GM23338 (cell line): Measurements from ENCODE around the gene FBLN5. TPM values are rescaled to one million over a fixed set of nuclear protein-coding genes. Genes with fewer than 3 reads are reported as not detected.
"Not testable (repeated sequence)": the region's sequence is repeated elsewhere in the genome, so short reads cannot be mapped to it uniquely, and the experiment has no call there.

Experiments
- ATAC-seq: fragments of 200-7000 bp; cut with Tn5 transposase; 3 replicates; pipeline ENCODE4 v1.9.1; 2020
- DNase-seq: peaks from one replicate; pipeline ENCODE4 v3.0.0-alpha.2; 2015; ENCODE audit warnings: low spot score
- H2AFZ ChIP-seq: fragments of 200-600 bp; sonication (generic); 2 replicates; pipeline ENCODE4 v1.8.0; 2016; ENCODE audit warnings: antibody characterized with exemption, mild to moderate bottlenecking, moderate library complexity
- H3F3A ChIP-seq: fragments of 200-600 bp; sonication (generic); replicated peaks from 2 replicates; pipeline ENCODE4 v1.8.0; 2017; ENCODE audit warnings: antibody characterized with exemption, mixed run types, low read depth
- H3K27ac ChIP-seq: fragments of 200-600 bp; sonication (generic); 2 replicates; pipeline ENCODE4 v1.6.1; 2016; ENCODE audit warnings: low read depth
- H3K27me3 ChIP-seq: fragments of 200-600 bp; sonication (generic); 2 replicates; pipeline ENCODE4 v1.8.0; 2016; ENCODE audit warnings: mild to moderate bottlenecking, mixed run types, moderate library complexity; ENCODE audit not compliant: insufficient read depth
- H3K36me3 ChIP-seq: fragments of 200-600 bp; sonication (generic); 2 replicates; pipeline ENCODE4 v1.8.0; 2016; ENCODE audit warnings: mild to moderate bottlenecking; ENCODE audit not compliant: insufficient read depth
- H3K4me1 ChIP-seq: fragments of 200-600 bp; sonication (generic); 2 replicates; pipeline ENCODE4 v1.8.0; 2016; ENCODE audit warnings: mild to moderate bottlenecking, moderate library complexity; ENCODE audit not compliant: insufficient read depth
- H3K4me2 ChIP-seq: fragments of 200-600 bp; sonication (generic); 2 replicates; pipeline ENCODE4 v1.7.1; 2017; ENCODE audit warnings: mixed run types
- H3K4me3 ChIP-seq: fragments of 200-600 bp; sonication (generic); 2 replicates; pipeline ENCODE4 v1.6.1; 2016; ENCODE audit warnings: mixed run types
- H3K79me2 ChIP-seq: fragments of 200-600 bp; sonication (generic); replicated peaks from 2 replicates; pipeline ENCODE4 v1.8.0; 2017; ENCODE audit warnings: mild to moderate bottlenecking; ENCODE audit not compliant: insufficient read depth
- H3K9me2 ChIP-seq: fragments of 200-600 bp; sonication (generic); 2 replicates; pipeline ENCODE4 v1.8.0; 2017; ENCODE audit not compliant: insufficient read depth
- H4K20me1 ChIP-seq: fragments of 200-600 bp; sonication (generic); replicated peaks from 2 replicates; pipeline ENCODE4 v1.8.0; 2017; ENCODE audit warnings: mild to moderate bottlenecking; ENCODE audit not compliant: insufficient read depth
- H3K27ac Mint-ChIP-seq: 2 replicates; pipeline ENCODE4 v1.8.0; 2020; ENCODE audit warnings: inconsistent platforms, mild to moderate bottlenecking, moderate library complexity, mixed read lengths
- H3K27me3 Mint-ChIP-seq: 3 replicates; pipeline ENCODE4 v1.8.0; 2022; ENCODE audit warnings: low read depth, mild to moderate bottlenecking, moderate library complexity, mixed read lengths, inconsistent platforms; ENCODE audit not compliant: insufficient read depth, poor library complexity
- H3K36me3 Mint-ChIP-seq: 3 replicates; pipeline ENCODE4 v1.8.0; 2021; ENCODE audit warnings: low read depth, mild to moderate bottlenecking, inconsistent platforms, moderate library complexity, mixed read lengths
- H3K4me1 Mint-ChIP-seq: 3 replicates; pipeline ENCODE4 v1.8.0; 2020; ENCODE audit warnings: mild to moderate bottlenecking, inconsistent platforms, mixed read lengths
- H3K4me3 Mint-ChIP-seq: 3 replicates; pipeline ENCODE4 v1.8.0; 2021; ENCODE audit warnings: moderate library complexity, mild to moderate bottlenecking, inconsistent platforms, mixed read lengths
- H3K9me3 Mint-ChIP-seq: 3 replicates; pipeline ENCODE4 v1.8.0; 2020; ENCODE audit warnings: moderate library complexity, mild to moderate bottlenecking, inconsistent platforms, mixed read lengths
- CREB1 ChIP-seq: fragments of 250-450 bp; sonication (Bioruptor Pico); IDR thresholded peaks from 2 replicates; pipeline ENCODE4 v1.5.0; 2020; ENCODE audit warnings: low read depth, mild to moderate bottlenecking, moderate library complexity
- EZH2 ChIP-seq: fragments of 200-600 bp; sonication (generic); IDR thresholded peaks from one replicate; pipeline ENCODE4 v1.8.0; 2017; ENCODE audit warnings: antibody characterized with exemption, mild to moderate bottlenecking, low read depth; ENCODE audit not compliant: unreplicated experiment
- EZH2phosphoT487 ChIP-seq: fragments of 200-600 bp; sonication (generic); IDR thresholded peaks from one replicate; pipeline ENCODE4 v1.8.1; 2018; ENCODE audit warnings: antibody characterized with exemption; ENCODE audit not compliant: unreplicated experiment
- JUNB ChIP-seq: IDR thresholded peaks from one replicate; pipeline ENCODE4 v1.6.1; 2016; ENCODE audit warnings: antibody characterized with exemption; ENCODE audit not compliant: unreplicated experiment
- NANOG ChIP-seq: IDR thresholded peaks from 2 replicates; pipeline ENCODE4 v1.6.1; 2016; ENCODE audit warnings: antibody characterized with exemption, borderline replicate concordance
- POLR2AphosphoS5 ChIP-seq: IDR thresholded peaks from 2 replicates; pipeline ENCODE4 v1.6.1; 2016; ENCODE audit warnings: antibody characterized with exemption, low read depth
- REST ChIP-seq: IDR thresholded peaks from one replicate; pipeline ENCODE4 v1.6.1; 2018; ENCODE audit warnings: antibody characterized with exemption; ENCODE audit not compliant: unreplicated experiment
- STAT1 ChIP-seq: IDR thresholded peaks from one replicate; pipeline ENCODE4 v1.6.1; 2016; ENCODE audit warnings: antibody characterized with exemption; ENCODE audit not compliant: unreplicated experiment
- ZNF331 ChIP-seq: fragments of 250-450 bp; sonication (Bioruptor Pico); IDR thresholded peaks from 2 replicates; pipeline ENCODE4 v1.5.0; 2020; ENCODE audit warnings: low read depth, mild to moderate bottlenecking, moderate library complexity
- polyA plus RNA-seq: library from polyadenylated mRNA; unstranded; fragments of >200 nt; fragmentation: Nextera tagmentation; extraction: Ambion mirVana; gene quantifications from 2 replicates; pipeline ENCODE4 v1.2.1, GENCODE V29; 2016
- total RNA-seq: library from RNA; depleted of rRNA; stranded (reverse); fragments of >200 nt; shearing (Covaris generic); gene quantifications from 2 replicates; pipeline ENCODE4 v1.2.3, GENCODE V29; 2014
- TF ChIP-seq, protein P1 (sequence below): fragments of 250-450 bp; sonication (Bioruptor Pico); IDR thresholded peaks from 2 replicates; pipeline ENCODE4 v1.5.0; 2020; ENCODE audit warnings: mild to moderate bottlenecking, moderate library complexity
- TF ChIP-seq, protein P2 (sequence below): IDR thresholded peaks from 2 replicates; pipeline ENCODE4 v1.6.1; 2016; ENCODE audit warnings: antibody characterized with exemption

Gene FBLN5
- total and polyA plus RNA-seq, 2 experiments from 2014 or later = 4.3 to 4.9 TPM

GRCh38 chr14:91845652-91846051 is 101.8 kb downstream of the FBLN5 start (continued):
- no peak for TF ChIP-seq STAT1
- TF ChIP-seq, protein P1, sequence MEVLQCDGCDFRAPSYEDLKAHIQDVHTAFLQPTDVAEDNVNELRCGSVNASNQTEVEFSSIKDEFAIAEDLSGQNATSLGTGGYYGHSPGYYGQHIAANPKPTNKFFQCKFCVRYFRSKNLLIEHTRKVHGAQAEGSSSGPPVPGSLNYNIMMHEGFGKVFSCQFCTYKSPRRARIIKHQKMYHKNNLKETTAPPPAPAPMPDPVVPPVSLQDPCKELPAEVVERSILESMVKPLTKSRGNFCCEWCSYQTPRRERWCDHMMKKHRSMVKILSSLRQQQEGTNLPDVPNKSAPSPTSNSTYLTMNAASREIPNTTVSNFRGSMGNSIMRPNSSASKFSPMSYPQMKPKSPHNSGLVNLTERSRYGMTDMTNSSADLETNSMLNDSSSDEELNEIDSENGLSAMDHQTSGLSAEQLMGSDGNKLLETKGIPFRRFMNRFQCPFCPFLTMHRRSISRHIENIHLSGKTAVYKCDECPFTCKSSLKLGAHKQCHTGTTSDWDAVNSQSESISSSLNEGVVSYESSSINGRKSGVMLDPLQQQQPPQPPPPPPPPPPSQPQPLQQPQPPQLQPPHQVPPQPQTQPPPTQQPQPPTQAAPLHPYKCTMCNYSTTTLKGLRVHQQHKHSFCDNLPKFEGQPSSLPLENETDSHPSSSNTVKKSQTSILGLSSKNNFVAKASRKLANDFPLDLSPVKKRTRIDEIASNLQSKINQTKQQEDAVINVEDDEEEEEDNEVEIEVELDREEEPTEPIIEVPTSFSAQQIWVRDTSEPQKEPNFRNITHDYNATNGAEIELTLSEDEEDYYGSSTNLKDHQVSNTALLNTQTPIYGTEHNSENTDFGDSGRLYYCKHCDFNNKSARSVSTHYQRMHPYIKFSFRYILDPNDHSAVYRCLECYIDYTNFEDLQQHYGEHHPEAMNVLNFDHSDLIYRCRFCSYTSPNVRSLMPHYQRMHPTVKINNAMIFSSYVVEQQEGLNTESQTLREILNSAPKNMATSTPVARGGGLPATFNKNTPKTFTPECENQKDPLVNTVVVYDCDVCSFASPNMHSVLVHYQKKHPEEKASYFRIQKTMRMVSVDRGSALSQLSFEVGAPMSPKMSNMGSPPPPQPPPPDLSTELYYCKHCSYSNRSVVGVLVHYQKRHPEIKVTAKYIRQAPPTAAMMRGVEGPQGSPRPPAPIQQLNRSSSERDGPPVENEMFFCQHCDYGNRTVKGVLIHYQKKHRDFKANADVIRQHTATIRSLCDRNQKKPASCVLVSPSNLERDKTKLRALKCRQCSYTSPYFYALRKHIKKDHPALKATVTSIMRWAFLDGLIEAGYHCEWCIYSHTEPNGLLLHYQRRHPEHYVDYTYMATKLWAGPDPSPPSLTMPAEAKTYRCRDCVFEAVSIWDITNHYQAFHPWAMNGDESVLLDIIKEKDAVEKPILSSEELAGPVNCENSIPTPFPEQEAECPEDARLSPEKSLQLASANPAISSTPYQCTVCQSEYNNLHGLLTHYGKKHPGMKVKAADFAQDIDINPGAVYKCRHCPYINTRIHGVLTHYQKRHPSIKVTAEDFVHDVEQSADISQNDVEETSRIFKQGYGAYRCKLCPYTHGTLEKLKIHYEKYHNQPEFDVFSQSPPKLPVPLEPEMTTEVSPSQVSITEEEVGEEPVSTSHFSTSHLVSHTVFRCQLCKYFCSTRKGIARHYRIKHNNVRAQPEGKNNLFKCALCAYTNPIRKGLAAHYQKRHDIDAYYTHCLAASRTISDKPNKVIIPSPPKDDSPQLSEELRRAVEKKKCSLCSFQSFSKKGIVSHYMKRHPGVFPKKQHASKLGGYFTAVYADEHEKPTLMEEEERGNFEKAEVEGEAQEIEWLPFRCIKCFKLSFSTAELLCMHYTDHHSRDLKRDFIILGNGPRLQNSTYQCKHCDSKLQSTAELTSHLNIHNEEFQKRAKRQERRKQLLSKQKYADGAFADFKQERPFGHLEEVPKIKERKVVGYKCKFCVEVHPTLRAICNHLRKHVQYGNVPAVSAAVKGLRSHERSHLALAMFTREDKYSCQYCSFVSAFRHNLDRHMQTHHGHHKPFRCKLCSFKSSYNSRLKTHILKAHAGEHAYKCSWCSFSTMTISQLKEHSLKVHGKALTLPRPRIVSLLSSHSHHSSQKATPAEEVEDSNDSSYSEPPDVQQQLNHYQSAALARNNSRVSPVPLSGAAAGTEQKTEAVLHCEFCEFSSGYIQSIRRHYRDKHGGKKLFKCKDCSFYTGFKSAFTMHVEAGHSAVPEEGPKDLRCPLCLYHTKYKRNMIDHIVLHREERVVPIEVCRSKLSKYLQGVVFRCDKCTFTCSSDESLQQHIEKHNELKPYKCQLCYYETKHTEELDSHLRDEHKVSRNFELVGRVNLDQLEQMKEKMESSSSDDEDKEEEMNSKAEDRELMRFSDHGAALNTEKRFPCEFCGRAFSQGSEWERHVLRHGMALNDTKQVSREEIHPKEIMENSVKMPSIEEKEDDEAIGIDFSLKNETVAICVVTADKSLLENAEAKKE (CRISPR knock-in tag) = no peak

- not testable (repeated sequence) for H3K27ac ChIP-seq, H3K9me2 ChIP-seq, H3F3A ChIP-seq, H3K4me2 ChIP-seq, H3K27ac Mint-ChIP-seq, DNase-seq, H3K27me3 Mint-ChIP-seq, H3K4me1 ChIP-seq, H3K27me3 ChIP-seq, H3K79me2 ChIP-seq, H3K4me3 ChIP-seq, H3K4me1 Mint-ChIP-seq, ATAC-seq, H3K4me3 Mint-ChIP-seq, H3K36me3 Mint-ChIP-seq, H4K20me1 ChIP-seq, H2AFZ ChIP-seq, H3K36me3 ChIP-seq, H3K9me3 Mint-ChIP-seq
These were observed 102.4 kb downstream of the FBLN5 start for GRCh38 chr14:91845056-91845455.

DNA sequence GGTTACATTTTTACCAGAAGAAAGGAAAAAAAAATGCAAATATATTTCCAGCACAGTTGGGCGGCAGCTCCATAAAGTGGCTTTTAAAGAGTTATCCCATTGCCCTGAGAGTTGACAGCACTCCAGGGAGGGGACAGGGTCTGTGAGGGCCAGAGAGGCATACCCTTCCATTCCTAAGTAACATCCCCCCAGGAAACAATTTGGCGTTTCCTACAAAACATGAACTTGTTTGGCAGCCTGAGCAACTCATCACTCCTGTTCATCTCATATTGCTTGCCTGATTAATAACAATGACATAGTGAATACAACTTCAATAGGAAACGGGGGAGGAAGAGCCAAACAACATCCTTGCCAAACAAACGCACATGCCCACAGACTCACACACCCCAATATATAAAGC is 103.5 kb downstream of the FBLN5 start:
- Histone ChIP-seq H3K9me2 (no peaks in the 10 kb centered on the region; the same call in none of the 2 replicates), H3F3A (no peaks in the 10 kb centered on the region), H4K20me1 (no peaks in the 10 kb centered on the region), H3K4me1 (no peaks in the 10 kb centered on the region), H3K27me3 (no peaks in the 10 kb centered on the region), H3K4me3 (no peak overlapping the region), H2AFZ (no peak overlapping the region), H3K27ac (no peak overlapping the region), H3K36me3 (no peaks in the 10 kb centered on the region), H3K4me2 (no peak overlapping the region), H3K79me2 (no peaks in the 10 kb centered on the region)
- DNase-seq = no peak
- H3K9me3 Mint-ChIP-seq = no peaks in the 10 kb centered on the region
- H3K4me3 Mint-ChIP-seq = no peak overlapping the region
- H3K27ac Mint-ChIP-seq = no peak overlapping the region
- ATAC-seq = no peak
- no peaks in the 10 kb centered on the region for H3K36me3 Mint-ChIP-seq
- peaks cover 2% of the 10 kb centered on the region for H3K27me3 Mint-ChIP-seq
- 0 out of 3 replicates have a peak, but pooled peaks cover 5% of the 10 kb centered on the region for H3K4me1 Mint-ChIP-seq
- TF ChIP-seq EZH2 (no peak), REST (no peak), POLR2AphosphoS5 (no peak), CREB1 (CRISPR knock-in tag) (no peak), STAT1 (no peak), EZH2phosphoT487 (no peak), NANOG (no peak), JUNB (no peak), ZNF331 (CRISPR knock-in tag) (no peak)
- TF ChIP-seq, protein P2, sequence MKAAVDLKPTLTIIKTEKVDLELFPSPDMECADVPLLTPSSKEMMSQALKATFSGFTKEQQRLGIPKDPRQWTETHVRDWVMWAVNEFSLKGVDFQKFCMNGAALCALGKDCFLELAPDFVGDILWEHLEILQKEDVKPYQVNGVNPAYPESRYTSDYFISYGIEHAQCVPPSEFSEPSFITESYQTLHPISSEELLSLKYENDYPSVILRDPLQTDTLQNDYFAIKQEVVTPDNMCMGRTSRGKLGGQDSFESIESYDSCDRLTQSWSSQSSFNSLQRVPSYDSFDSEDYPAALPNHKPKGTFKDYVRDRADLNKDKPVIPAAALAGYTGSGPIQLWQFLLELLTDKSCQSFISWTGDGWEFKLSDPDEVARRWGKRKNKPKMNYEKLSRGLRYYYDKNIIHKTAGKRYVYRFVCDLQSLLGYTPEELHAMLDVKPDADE = no peak
